ENCODE results near the gene GSTM2. TPM values are rescaled to one million over a fixed set of nuclear protein-coding genes. Genes with fewer than 3 reads are reported as not detected.
A peak's percentile ranks its signal among the peaks of the same experiment; 100 is the strongest.

The GSTM2 gene
- total RNA-seq: 10 to 100 TPM; 13.6 to 41.7 TPM

DNA sequence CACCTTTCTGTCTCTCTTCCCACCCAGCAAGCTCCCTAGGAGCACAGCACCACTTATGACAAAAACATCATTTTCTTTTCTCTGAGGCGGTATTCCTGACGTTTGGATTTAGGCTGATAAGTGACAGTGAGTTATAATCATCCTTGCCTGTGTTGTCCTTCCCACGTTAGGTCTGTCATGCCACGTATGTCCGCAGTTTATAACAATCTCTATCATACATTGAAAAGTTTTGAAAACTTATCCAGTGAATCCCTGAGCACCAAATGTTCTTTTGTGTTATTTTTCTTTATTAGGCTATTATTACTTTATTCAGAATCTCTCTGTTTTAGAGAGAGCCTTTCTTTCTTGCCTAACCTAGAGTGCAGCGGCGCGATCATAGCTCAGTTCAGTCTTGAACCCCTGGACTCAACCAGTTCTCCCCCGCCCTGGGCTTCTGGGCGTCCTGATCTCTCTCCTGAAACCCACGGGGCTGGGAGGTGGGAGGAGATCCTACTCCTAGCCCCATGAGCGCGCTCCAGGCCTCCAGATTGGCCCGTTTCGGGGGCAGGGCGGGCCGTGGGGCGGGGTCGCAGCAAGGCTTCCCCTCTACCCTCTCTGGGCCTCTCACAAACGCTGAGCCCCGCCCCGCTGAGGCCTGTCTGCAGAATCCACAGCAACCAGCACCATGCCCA is at the start of gene GSTM2:
Gene GSTM2 (plus strand): TSS at position 606 of the 671 bp plus-strand sequence. CDS start 59 bp downstream, at position 665.
- peaks cover 0 to 7% of the 10 kb centered on the region in 2 donors for H3K9me3 Mint-ChIP-seq
- DNase-seq (ENCODE audit: low spot score in 2 of 2) (peak; percentile 67 to 93), ATAC-seq (peak; percentile 97 to 100)
- H3K36me3 Mint-ChIP-seq: peaks cover 0 to 10% of the 10 kb centered on the region in 2 donors
- H3K27ac Mint-ChIP-seq: peak within 1 kb of the TSS; percentile 56 to 91

DNA sequence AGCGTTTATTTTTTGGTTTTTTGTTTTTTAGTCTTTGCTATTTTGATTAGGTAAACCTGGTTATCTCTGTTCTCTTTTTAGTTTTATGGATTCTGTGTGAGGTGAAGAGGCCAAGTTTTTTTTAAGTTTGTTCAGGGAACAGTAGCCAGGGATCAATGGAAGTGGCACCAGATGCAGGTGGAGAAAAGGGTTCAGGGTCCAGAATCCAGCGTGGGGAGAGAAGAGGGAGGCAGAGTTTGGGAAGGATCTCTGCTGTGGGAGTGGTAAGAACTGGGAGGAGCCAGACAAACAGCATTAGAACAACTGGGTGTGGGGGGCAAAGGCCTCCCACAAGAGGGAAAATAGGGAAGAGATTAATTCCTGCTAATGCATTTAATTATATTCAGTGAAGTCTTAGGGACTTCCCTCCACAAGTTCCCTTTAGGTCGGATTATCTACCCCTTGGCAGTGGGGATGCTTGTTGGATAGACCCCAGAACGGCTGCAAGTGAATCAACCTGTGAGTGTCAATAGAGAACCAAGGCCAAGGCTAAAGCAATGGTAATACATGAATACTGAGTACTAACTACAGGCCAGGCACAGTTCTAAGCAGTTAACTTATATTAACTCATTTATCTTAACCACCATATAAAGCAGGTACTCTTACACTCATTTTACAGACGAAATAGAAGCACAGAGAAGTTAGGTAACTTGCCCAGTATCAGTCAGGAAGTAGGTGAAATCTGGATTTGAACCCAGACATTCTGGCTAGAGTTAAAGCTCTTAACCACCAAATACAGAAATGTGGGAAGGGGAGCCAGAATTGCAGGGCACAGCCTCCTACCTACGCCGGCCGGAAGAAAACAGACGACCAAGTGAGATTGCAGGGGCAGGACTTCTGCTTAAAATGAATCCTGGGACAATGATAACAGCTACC is 48.9 kb upstream of the GSTM2 start:
- H3K9me3 Mint-ChIP-seq: no peaks in the 10 kb centered on the region

DNA sequence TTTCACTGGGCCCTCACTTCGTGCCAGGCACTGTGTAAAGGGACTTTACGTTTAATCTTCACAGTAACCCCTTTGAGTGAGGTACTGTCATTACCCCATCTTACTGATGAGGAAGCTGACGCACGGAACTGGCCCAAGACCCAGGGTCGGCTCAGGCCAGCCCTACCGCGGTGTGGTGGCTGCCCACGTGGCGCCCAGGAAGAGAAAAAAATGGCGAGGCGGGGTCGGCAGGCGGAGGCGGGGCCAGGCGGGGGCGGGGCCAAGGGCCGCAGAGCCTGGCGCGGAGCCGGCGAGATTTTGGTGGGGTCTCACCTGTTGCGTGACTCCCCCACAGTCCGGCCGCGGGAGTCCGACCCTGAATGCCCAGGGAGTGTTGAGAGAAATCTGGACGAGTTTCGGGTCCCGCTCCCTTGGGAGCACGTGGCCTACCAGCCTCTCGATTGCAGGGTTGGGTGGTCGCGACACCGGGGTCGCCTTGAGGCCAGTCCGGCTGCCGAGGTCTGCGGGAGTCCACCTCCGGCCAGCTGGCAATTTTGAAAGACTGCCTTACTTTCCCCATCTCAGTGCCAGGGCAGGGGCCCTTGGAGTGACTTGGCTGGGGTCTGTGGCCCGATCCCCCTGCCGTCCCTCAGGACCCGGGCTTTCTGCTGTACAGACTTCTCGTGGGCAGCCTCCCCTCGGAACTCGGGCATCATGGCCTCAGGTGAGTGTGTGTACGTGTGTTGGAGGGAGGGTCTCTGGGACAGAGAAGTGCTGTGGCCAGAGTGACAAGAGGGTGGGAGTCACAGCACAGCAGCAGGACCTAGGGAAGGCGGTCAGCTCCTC is 48.1 kb upstream of the GSTM2 start, which contains the start of the genes AMPD2 and GNAT2:
Gene AMPD2 (plus strand): TSS at position 262 of the 825 bp plus-strand sequence. CDS start 1,339 bp downstream, outside the sequence.
Gene GNAT2 (minus strand): TSS at position 41 of the 825 bp plus-strand sequence. CDS start 6,746 bp downstream, outside the sequence.
- Mint-ChIP-seq H3K27ac (peak within 1 kb of the TSS; percentile 96 to 97), H3K36me3 (peaks cover 11 to 13% of the 10 kb centered on the region in 2 donors)
- peak; percentile 78 to 87 for DNase-seq (ENCODE audit: low spot score in 2 of 2)

More for the DNA sequence above, 48.9 kb upstream of the GSTM2 start:
- Mint-ChIP-seq H3K27ac (peak overlapping the region; percentile 96 to 97), H3K36me3 (peaks cover 11 to 13% of the 10 kb centered on the region in 2 donors)
- DNase-seq (ENCODE audit: low spot score in 2 of 2) (no peak), ATAC-seq (no peak)

DNA sequence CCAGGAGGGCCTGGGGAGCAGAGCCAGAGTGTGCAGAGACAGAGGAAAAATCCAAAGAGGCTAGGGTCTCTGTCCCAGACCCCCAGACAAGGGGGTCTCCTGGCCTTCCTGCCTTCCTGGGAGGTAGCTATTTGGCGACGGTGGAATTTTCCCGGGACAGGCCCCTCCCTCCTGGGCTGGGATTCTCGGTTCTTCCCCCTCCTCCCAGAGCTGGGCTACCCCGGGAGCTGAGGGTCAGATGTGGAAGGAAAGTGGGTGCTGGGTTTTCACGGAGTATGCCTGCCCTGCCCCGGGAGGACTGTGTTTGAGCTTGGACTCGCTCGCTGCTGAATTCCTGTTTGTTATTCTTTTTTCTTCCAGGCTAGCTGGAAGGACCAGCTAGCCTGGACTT is 47.5 kb upstream of the GSTM2 start:
- ATAC-seq (peak in 1 of 2 donors; percentile 2), DNase-seq (ENCODE audit: low spot score in 2 of 2) (no peak)
- no peaks in the 10 kb centered on the region for H3K9me3 Mint-ChIP-seq

More for the DNA sequence above, 48.1 kb upstream of the GSTM2 start, which contains the start of the genes AMPD2 and GNAT2:
- no peaks in the 10 kb centered on the region for H3K9me3 Mint-ChIP-seq
- peak; percentile 48 to 80 for ATAC-seq

DNA sequence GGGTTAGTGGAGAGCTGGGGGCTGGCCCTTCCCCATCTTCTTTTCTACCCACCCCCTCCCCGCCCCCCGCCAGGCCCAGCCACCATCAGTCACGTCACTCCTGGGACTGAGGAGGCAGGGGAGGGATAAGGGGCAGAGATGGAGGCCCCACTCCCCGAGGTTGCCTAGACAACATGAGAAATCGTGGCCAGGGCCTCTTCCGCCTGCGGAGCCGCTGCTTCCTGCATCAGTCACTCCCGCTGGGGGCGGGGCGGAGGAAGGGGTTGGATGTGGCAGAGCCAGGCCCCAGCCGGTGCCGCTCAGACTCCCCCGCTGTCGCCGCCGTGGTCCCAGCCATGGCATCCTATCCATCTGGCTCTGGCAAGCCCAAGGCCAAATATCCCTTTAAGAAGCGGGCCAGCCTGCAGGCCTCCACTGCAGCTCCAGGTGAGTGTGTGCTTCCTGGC is 47.0 kb upstream of the GSTM2 start:
- Mint-ChIP-seq H3K36me3 (peaks cover 11 to 13% of the 10 kb centered on the region in 2 donors), H3K9me3 (no peaks in the 10 kb centered on the region), H3K27ac (peak overlapping the region; percentile 96 to 97)
- peak; percentile 94 to 98 for DNase-seq (ENCODE audit: low spot score in 2 of 2)
- peak; percentile 85 to 92 for ATAC-seq

More for the DNA sequence above, 47.5 kb upstream of the GSTM2 start:
- Mint-ChIP-seq H3K36me3 (peaks cover 11 to 13% of the 10 kb centered on the region in 2 donors), H3K27ac (peak overlapping the region; percentile 96 to 97)

DNA sequence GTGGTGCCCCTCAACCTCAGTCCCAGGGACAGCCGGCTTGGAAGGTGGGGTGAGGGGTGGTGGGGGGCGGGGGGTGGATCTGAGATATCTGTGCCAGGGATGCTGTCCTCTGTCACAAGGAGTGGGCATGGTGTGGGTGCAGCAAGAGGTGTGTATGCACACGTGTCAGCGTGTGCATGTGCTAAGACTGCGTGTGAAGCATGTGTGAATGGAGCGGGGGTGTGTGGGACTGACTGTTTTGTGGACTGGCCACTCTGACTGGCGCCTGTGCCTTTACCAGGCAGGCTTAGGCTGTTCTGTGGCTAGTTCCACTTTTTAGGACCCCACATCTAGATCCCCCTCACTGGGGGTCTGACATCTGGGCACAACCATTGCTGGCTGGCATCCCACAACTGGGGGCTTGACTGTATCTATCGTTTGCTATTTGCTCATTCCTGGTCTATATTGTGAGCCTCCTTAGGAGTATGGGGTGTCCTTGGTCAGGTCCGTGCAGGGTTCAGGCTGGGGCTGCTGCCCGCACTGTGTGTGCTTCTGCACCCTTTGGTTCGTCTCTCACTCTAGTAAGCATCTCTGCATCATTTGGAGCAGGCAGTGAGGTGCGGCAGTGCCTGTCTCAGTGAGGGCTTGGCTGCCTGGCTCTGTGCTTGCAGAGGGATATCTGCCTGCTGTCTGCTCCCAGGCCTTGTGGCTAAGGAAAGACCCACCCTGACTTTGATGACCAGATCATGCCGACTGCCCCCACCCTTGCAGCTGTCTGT is 46.3 kb upstream of the GSTM2 start:
- ATAC-seq (peak in 1 of 2 donors; percentile 4), DNase-seq (ENCODE audit: low spot score in 2 of 2) (no peak)
- H3K36me3 Mint-ChIP-seq: peaks cover 11 to 13% of the 10 kb centered on the region in 2 donors
- H3K9me3 Mint-ChIP-seq: no peaks in the 10 kb centered on the region
- H3K27ac Mint-ChIP-seq: peak overlapping the region; percentile 96 to 97

DNA sequence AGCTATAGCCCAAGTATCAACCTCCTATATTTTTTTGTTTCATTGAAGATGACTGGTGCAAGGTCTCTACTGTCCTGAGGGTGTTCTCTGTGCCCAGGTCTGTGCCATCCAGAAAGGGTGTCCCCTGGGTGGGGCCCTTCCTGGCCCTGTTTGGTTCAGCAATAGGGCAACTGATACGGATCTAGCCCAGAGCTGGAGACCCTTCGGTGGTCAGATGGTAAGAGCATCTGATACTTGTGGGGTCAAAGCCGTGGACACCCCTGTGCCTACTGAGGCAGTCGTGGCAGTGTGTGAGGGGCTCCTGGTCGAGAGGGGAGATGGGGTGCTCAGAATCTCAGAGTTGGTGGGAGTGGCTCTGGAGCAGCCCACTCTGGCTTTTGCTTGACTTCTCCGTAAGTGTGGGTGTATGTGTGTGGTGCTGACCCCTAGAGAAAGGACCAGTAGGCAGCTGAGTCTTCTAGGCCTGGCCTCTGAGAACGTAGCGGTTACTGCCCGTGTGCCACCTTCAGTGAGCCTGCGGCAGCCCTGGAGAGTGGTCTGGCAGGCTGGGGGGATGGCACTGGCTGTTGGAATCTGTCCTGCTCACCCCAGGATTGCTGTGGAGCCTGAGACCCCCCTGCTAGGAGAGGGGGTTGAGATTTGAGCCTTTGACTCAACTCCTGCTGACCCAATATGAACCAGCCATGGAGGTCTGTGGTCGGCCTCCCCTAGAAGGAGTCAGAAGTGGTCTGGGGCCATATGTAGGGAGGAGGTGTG is 45.5 kb upstream of the GSTM2 start:
- ATAC-seq (no peak), DNase-seq (ENCODE audit: low spot score in 2 of 2) (no peak)
- H3K36me3 Mint-ChIP-seq: peaks cover 11 to 13% of the 10 kb centered on the region in 2 donors
- no peaks in the 10 kb centered on the region for H3K9me3 Mint-ChIP-seq
- H3K27ac Mint-ChIP-seq: peak overlapping the region; percentile 92 to 96

DNA sequence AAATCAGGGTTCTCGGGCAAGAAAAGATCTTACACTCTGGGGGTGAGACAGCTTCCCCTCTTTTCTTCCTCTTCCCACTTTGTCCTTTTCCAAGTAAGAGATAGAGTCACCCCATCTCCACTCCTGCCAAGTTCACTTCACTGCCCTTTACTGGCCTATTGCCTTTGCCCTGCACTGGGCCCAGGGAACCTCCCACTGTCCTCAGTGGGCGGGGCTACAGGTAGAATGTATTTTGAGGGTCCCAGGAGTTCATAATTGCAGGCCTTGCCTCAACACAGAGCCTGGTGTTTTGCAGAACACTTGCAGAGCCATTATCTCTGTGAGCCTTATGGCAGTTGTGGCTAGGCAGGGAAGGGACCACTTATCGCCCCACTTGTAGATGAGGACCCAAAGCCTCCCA is 45.0 kb upstream of the GSTM2 start:
- no peak for DNase-seq (ENCODE audit: low spot score in 2 of 2)
- Mint-ChIP-seq H3K9me3 (no peaks in the 10 kb centered on the region), H3K27ac (peak overlapping the region; percentile 92 to 96)

DNA sequence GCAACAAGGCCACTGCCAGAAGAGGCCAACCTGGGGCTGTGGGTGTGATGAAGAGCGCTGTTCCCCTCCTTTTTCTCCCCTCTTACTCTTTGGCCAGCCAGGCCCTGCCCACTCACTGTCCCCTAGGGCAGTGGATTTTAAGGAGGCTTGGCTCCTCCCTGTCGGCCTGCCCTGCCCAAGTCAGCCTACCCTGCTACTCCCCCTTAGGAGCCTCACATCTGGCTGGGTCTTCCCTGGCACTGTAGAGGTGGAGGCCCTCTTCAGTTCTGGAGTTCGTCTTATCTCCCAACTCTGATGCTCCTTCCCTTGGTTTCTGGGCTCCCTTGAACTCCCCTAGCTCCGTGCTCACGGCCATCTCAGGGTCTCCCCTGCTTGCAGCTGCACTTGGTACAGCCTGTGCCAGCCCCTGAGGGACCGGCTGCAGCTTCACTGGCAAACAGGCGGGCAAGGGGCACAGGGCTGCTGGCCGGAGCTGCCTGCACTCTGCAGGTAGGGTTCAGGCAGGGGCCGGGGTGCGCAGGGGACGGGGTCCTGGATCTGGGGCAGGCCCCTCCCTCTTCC is 44.2 kb upstream of the GSTM2 start:
- Mint-ChIP-seq H3K9me3 (no peaks in the 10 kb centered on the region), H3K36me3 (peaks cover 11 to 13% of the 10 kb centered on the region in 2 donors), H3K27ac (peak overlapping the region; percentile 77 to 96)
- ATAC-seq (no peak), DNase-seq (ENCODE audit: low spot score in 2 of 2) (no peak)

More for the DNA sequence above, 45.0 kb upstream of the GSTM2 start:
- peaks cover 11 to 13% of the 10 kb centered on the region in 2 donors for H3K36me3 Mint-ChIP-seq
- ATAC-seq: no peak

DNA sequence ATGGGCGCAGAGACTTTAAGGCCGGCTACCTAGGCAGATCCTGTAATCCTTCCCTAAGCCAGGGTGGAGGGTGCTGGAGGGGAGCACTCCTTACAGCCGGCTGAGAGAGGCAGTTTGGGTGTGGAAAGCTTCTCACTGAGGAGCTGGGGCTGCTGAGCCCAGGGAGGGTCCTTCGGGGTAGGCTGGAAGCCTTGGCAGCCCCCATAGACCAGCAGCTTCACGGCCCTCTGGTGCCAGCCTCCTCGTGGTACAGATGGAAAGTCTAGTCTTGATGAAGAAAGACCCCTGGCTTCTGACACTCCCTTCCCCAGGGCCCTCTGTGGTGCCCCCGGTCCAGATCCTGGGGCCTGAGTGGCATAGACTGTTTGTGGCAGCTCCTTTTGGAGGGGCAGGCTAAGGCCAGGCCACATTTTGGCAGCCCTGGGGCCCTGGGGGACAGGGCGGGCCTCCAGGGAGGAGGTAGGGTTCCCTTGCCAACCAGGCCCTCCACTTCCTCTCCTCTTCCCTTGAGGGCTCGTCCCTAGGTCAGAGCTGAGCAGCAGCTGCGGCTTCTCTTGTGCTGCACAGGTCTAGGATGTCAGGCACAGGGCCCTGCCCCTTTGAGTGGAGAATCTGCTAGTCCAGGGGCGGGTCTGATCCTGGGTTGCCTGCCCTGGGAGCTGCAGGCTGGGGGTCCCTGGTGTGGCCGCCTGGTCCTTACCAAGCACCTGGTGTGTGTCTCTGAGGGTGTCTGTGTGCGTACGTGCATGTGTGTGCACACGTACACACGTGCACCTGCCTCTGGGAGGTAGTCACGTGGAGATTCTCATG is 43.5 kb upstream of the GSTM2 start:
- peak overlapping the region; percentile 77 to 96 for H3K27ac Mint-ChIP-seq
- peaks cover 8 to 13% of the 10 kb centered on the region in 2 donors for H3K36me3 Mint-ChIP-seq
- no peaks in the 10 kb centered on the region for H3K9me3 Mint-ChIP-seq
- ATAC-seq (no peak), DNase-seq (ENCODE audit: low spot score in 2 of 2) (peak in 1 of 2 donors; percentile 7)

DNA sequence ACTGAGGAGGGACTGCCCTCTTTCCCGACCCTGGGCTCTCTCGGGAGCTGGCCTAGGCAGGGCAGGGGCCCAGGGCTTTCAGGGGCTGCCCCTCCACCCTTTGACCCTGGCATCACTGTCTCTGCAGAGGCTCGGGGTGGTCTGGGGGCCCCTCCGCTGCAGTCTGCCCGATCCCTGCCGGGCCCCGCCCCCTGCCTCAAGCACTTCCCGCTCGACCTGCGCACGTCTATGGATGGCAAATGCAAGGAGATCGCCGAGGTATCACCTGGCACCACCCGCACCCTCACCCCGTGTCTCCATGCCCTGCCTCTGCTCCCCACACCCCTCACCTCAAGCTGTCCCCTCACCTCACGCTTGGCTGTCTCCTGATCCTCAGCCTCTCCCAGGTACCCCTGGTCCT is 42.7 kb upstream of the GSTM2 start:
- Mint-ChIP-seq H3K27ac (peak overlapping the region; percentile 50 to 61), H3K36me3 (peaks cover 0 to 9% of the 10 kb centered on the region in 2 donors), H3K9me3 (no peaks in the 10 kb centered on the region)
- ATAC-seq: no peak
- DNase-seq (ENCODE audit: low spot score in 2 of 2): peak in 1 of 2 donors; percentile 1

DNA sequence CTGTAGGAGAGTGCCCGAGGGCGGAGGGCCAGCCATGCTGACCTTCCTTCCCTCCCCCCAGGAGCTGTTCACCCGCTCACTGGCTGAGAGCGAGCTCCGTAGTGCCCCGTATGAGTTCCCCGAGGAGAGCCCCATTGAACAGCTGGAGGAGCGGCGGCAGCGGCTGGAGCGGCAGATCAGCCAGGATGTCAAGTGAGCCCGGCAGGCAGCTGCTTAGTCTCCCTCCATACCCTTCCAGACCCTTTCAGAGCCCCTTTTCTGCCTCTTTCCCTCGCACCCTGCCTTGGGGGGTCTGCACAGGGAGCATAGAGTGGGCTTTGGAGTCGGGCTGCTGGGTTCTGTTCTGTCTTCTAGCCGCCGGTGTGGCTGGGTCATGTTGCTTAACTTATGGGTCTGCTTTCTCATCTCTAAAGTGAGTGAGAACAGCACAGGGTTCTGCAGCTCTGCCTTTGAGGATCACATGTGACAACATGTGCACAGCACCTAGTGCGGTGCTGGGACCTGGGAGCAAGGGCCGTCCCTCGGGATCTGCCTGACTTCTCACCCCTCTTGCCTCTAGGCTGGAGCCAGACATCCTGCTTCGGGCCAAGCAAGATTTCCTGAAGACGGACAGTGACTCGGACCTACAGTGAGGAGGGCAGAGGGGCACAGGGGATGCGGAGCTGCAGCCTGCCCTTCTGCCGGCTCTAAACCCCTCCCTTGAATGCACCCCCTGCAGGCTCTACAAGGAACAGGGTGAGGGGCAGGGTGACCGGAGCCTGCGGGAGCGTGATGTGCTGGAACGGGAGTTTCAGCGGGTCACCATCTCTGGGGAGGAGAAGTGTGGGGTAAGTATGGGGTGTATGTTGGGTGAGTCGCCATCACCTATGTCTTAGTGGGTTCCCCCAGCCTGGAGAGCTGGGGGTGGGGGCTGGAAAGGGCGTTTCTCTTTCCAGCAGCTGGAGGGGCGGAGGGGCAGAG is 42.0 kb upstream of the GSTM2 start:
- ATAC-seq (no peak), DNase-seq (ENCODE audit: low spot score in 2 of 2) (peak in 1 of 2 donors; percentile 2)
- Mint-ChIP-seq H3K9me3 (no peaks in the 10 kb centered on the region), H3K27ac (peak overlapping the region in 1 of 2 donors; percentile 61), H3K36me3 (peaks cover 0 to 7% of the 10 kb centered on the region in 2 donors)

Measured in activated naive CD4-positive, alpha-beta T cell treated with anti-CD3 and anti-CD28 coated beads, Interleukin-2, amount 50 U/mL, for 72 hours (primary cell).